GM12878 (cell line): Measurements from ENCODE around the gene ZKSCAN2. TPM values are rescaled to one million over a fixed set of nuclear protein-coding genes. Genes with fewer than 3 reads are reported as not detected.

Source experiments
- ATAC-seq: fragments of 200-7000 bp; cut with Tn5 transposase; 3 replicates; pipeline ENCODE4 v1.9.1; 2020; ENCODE audit warnings: mild to moderate bottlenecking, moderate library complexity
- BruUV-seq: library from RNA; stranded (reverse); fragments of 400-500 nt; replicated peaks from 2 replicates; lab custom pipeline; 2021; lab: Mats Ljungman, UMichigan
- CTCF ChIA-PET: fragments of 300-600 bp; sonication (Branson Sonifier 250); formaldehyde crosslinking; extraction: SDS; loops from one replicate; lab custom pipeline; 2021; ENCODE audit warnings: inconsistent platforms; lab: Yijun Ruan, JAX
- POLR2A ChIA-PET: fragments of 350-600 bp; formaldehyde crosslinking; extraction: SDS; loops from one replicate; lab custom pipeline; 2021; ENCODE audit warnings: inconsistent platforms; lab: Charles Lee
- RAD21 ChIA-PET: fragments of 300-600 bp; sonication (Branson Sonifier 250); formaldehyde crosslinking; loops from one replicate; lab custom pipeline; 2023; ENCODE audit warnings: antibody characterized with exemption; ENCODE audit not compliant: unreplicated experiment; lab: Charles Lee
- SMC1A ChIA-PET: fragments of 300-600 bp; sonication (Branson Sonifier 250); formaldehyde crosslinking; loops from one replicate; lab custom pipeline; 2023; ENCODE audit not compliant: unreplicated experiment, uncharacterized antibody; lab: Charles Lee
- DNase-seq: peaks from one replicate; pipeline ENCODE4 v3.0.0-alpha.2; 2011; ENCODE audit warnings: low read depth, low spot score
- FAIRE-seq: peaks from 3 replicates; lab custom pipeline; 2011; peaks lifted over from hg19 to GRCh38; lab: Jason Lieb, UNC
- H2AFZ ChIP-seq: 2 replicates; pipeline ENCODE4 v1.6.0; 2011; ENCODE audit warnings: low read depth, low read length, control low read depth; ENCODE audit not compliant: control insufficient read depth
- H3K27ac ChIP-seq: 2 replicates; pipeline ENCODE4 v1.5.1; 2011; ENCODE audit warnings: control low read depth; ENCODE audit not compliant: control insufficient read depth, insufficient read depth
- H3K27me3 ChIP-seq, 2 experiments: replicated peaks in 1 of 2; 2 replicates each; pipeline versions ENCODE4 v1.6.0 to v1.6.1; 2011; ENCODE audit warnings: low read length in 1 of 2; ENCODE audit not compliant: control insufficient read depth in 2 of 2, insufficient read depth in 2 of 2
- H3K36me3 ChIP-seq, 2 experiments: 2 replicates each; pipeline ENCODE4 v1.5.1; 2011; ENCODE audit warnings: low read length in 1 of 2; ENCODE audit not compliant: control insufficient read depth in 2 of 2, insufficient read depth in 2 of 2
- H3K4me1 ChIP-seq: 2 replicates; pipeline ENCODE4 v1.6.1; 2011; ENCODE audit warnings: mild to moderate bottlenecking, low read length, moderate library complexity, mixed read lengths; ENCODE audit not compliant: control insufficient read depth, insufficient read depth
- H3K4me2 ChIP-seq: 2 replicates; pipeline ENCODE4 v1.6.0; 2011; ENCODE audit warnings: control low read depth; ENCODE audit not compliant: control insufficient read depth, insufficient read depth
- H3K4me3 ChIP-seq: fragments of 200-600 bp; sonication (generic); 2 replicates; pipeline ENCODE4 v1.5.1; 2016
- H3K79me2 ChIP-seq: 2 replicates; pipeline ENCODE4 v1.6.0; 2011; ENCODE audit warnings: low read length; ENCODE audit not compliant: control insufficient read depth, insufficient read depth
- H3K9ac ChIP-seq: 2 replicates; pipeline ENCODE4 v1.8.0; 2011; ENCODE audit warnings: low read length, control low read depth, mixed read lengths; ENCODE audit not compliant: control insufficient read depth, insufficient read depth
- H3K9me3 ChIP-seq: replicated peaks from 3 replicates; pipeline ENCODE4 v1.5.1; 2011; ENCODE audit warnings: mild to moderate bottlenecking, low read length; ENCODE audit not compliant: control insufficient read depth, insufficient read depth
- H4K20me1 ChIP-seq: 2 replicates; pipeline ENCODE4 v1.6.0; 2011; ENCODE audit not compliant: control insufficient read depth, insufficient read depth
- ESRRA ChIP-seq: IDR thresholded peaks from 2 replicates; pipeline ENCODE4 v1.6.1; 2012; ENCODE audit warnings: mild to moderate bottlenecking, low read length, improper control_type of control experiment
- GABPA ChIP-seq: IDR thresholded peaks from 2 replicates; pipeline ENCODE4 v1.6.1; 2014; ENCODE audit warnings: antibody characterized with exemption, low read depth, mild to moderate bottlenecking, inconsistent platforms
- IRF4 ChIP-seq: IDR thresholded peaks from 2 replicates; pipeline ENCODE4 v1.6.1; 2011; ENCODE audit warnings: low read depth, low read length
- JUNB ChIP-seq: IDR thresholded peaks from 2 replicates; pipeline ENCODE4 v1.6.1; 2016; ENCODE audit warnings: antibody characterized with exemption, mild to moderate bottlenecking
- NFXL1 ChIP-seq: fragments of 450-650 bp; IDR thresholded peaks from 2 replicates; pipeline ENCODE4 v1.6.1; 2017; ENCODE audit warnings: antibody characterized with exemption, mild to moderate bottlenecking, borderline replicate concordance
- RELA ChIP-seq: fragments of 450-650 bp; IDR thresholded peaks from 2 replicates; pipeline ENCODE4 v1.8.0; 2014; ENCODE audit warnings: borderline replicate concordance; ENCODE audit not compliant: partially characterized antibody
- SREBF2 ChIP-seq: IDR thresholded peaks from 2 replicates; pipeline ENCODE4 v1.6.1; 2012; ENCODE audit warnings: mild to moderate bottlenecking, low read length
- STAT1 ChIP-seq: fragments of 450-650 bp; conservative IDR thresholded peaks from 2 replicates; pipeline ENCODE4 v1.6.1; 2014; ENCODE audit warnings: antibody characterized with exemption, mild to moderate bottlenecking
- ZNF274 ChIP-seq: IDR thresholded peaks from one replicate; pipeline ENCODE4 v1.8.0; 2011; ENCODE audit not compliant: insufficient read length, insufficient read depth
- WGBS: methylation state at CpG from one replicate; pipeline ENCODE4 v1.1.6; 2016; ENCODE audit warnings: low lambda C conversion rate; ENCODE audit not compliant: insufficient replicate concordance, insufficient coverage; ENCODE audit errors: missing lambda C conversion rate; 5-methylcytosine and 5-hydroxymethylcytosine counted together
- in situ Hi-C: fragments of 300-500 bp; cut with MboI; formaldehyde crosslinking; loops from 9 replicates; pipeline ENCODE4 v1.14.3; 2018; ENCODE audit warnings: mixed read lengths
- intact Hi-C: fragments of 100-400 bp; cut with micrococcal nuclease; formaldehyde crosslinking; loops from one replicate; pipeline ENCODE4 v1.14.2; 2022; ENCODE audit not compliant: unreplicated experiment
- polyA plus RNA-seq, 11 experiments: library from polyadenylated mRNA; depleted of rRNA in 4 of 11; unstranded in 6 of 11; stranded (reverse) in 5 of 11; fragments of >200 nt; fragmentation: Nextera tagmentation in 4 of 11; fragmentation: Illumina TruSeq in 1 of 11; extraction: Ambion mirVana in 4 of 11; extraction: Trizol in 1 of 11; gene quantifications; 1 replicate in 1 of 11; 2 replicates in 10 of 11; pipeline versions ENCODE4 v1.2.1 to v1.2.3, GENCODE V29; 2011 to 2016; ENCODE audit warnings: inconsistent platforms in 2 of 11, missing spikeins in 2 of 11, low read depth in 1 of 11
- total RNA-seq, 4 experiments: library from RNA; depleted of rRNA in 3 of 4; stranded (reverse); fragments of >200 nt in 3 of 4; fragmentation: Illumina TruSeq in 1 of 4; extraction: Trizol in 1 of 4; gene quantifications; 2 replicates each; pipeline versions ENCODE4 v1.2.1 to v1.2.3, GENCODE V29; 2013 to 2021
- TF ChIP-seq, protein P1 (sequence below): fragments of 150-350 bp; IDR thresholded peaks from 2 replicates; pipeline ENCODE4 v1.6.1; 2014; ENCODE audit warnings: mild to moderate bottlenecking, low read depth, low read length

The ZKSCAN2 gene
- total and polyA plus RNA-seq, 10 of the 15 experiments (the other 5 are each of a cell fraction or from before 2014, with no cell fraction given): 0.75 to 6.6 (median 2.9) TPM

DNA sequence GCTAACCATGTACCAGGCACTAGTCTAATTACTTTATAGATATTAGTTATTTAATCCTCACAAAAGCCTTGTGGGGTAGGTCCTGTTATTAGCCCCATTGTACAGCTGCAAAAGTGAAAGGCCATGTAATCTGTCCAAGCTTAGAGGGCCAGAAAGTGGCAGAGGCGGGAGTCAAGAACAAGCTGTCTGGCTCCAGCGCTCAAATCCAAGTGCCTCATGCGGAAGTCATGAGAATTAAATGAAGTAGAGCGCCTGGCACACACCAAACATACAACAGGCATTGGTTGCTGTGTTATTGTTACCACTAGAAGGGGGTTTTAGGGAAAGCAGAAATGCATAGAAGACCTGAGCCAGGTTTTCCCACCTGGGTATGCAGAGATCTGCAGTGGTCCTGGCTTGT, 39.7 kb downstream of the ZKSCAN2 start:
- Histone ChIP-seq H3K27ac (no peak overlapping the region), H3K4me1 (no peaks in the 10 kb centered on the region), H3K9me3 (no peaks in the 10 kb centered on the region), H3K4me2 (no peak overlapping the region), H3K27me3 (peaks cover 0 to 1% of the 10 kb centered on the region in 2 experiments; a peak in 1 of 4 replicates), H3K36me3 (no peaks in the 10 kb centered on the region), H3K79me2 (no peaks in the 10 kb centered on the region), H3K9ac (no peak overlapping the region), H4K20me1 (no peaks in the 10 kb centered on the region), H3K4me3 (no peak overlapping the region), H2AFZ (no peak overlapping the region)
- no peak for FAIRE-seq
- SMC1A ChIA-PET: interaction anchor here (1.4 kb wide), 1 partner anchor 161 kb away, joined by 3 read pairs; no protein-coding TSS in a partner anchor
- in situ Hi-C loops (no loop called here), intact Hi-C loops (no loop called here)
- TF ChIP-seq ZNF274 (no peak), JUNB (no peak), IRF4 (no peak), STAT1 (no peak), RELA (no peak), SREBF2 (no peak), NFXL1 (no peak), GABPA (no peak), ESRRA (no peak)
- TF ChIP-seq, protein P1, sequence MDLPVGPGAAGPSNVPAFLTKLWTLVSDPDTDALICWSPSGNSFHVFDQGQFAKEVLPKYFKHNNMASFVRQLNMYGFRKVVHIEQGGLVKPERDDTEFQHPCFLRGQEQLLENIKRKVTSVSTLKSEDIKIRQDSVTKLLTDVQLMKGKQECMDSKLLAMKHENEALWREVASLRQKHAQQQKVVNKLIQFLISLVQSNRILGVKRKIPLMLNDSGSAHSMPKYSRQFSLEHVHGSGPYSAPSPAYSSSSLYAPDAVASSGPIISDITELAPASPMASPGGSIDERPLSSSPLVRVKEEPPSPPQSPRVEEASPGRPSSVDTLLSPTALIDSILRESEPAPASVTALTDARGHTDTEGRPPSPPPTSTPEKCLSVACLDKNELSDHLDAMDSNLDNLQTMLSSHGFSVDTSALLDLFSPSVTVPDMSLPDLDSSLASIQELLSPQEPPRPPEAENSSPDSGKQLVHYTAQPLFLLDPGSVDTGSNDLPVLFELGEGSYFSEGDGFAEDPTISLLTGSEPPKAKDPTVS: no peak
- POLR2A ChIA-PET: no interaction called here
- RAD21 ChIA-PET: no interaction called here
- BruUV-seq: no TSS peak
- 73% methylated on average over 4 of the region's 4 CpGs for WGBS
- DNase-seq: no peak
- CTCF ChIA-PET: interaction anchor here (1.3 to 3.6 kb wide), 2 partner anchors 15 to 91 kb away, joined by 3 to 16 read pairs; no protein-coding TSS in a partner anchor
- ATAC-seq: no peak
